Peyer's patch (tissue), 4 donors: Measurements from ENCODE around the gene ID4.

ENCODE experiments used
- POLR2A ChIP-seq, 2 donors: fragments of 450-650 bp; IDR thresholded peaks; one replicate each; pipeline ENCODE4 v1.5.1; 2017; ENCODE audit warnings: antibody characterized with exemption in 2 of 2, mild to moderate bottlenecking in 2 of 2, moderate library complexity in 2 of 2
- TF ChIP-seq, protein P1 (sequence below), 6 experiments: fragments of 450-650 bp in 4 of 6; fragments of 200-600 bp in 2 of 6; sonication (generic) in 1 of 6; IDR thresholded peaks; one replicate each; pipeline ENCODE4 v1.5.1; 2017 to 2019; ENCODE audit warnings: antibody characterized with exemption in 6 of 6, mild to moderate bottlenecking in 3 of 6, moderate library complexity in 1 of 6

DNA sequence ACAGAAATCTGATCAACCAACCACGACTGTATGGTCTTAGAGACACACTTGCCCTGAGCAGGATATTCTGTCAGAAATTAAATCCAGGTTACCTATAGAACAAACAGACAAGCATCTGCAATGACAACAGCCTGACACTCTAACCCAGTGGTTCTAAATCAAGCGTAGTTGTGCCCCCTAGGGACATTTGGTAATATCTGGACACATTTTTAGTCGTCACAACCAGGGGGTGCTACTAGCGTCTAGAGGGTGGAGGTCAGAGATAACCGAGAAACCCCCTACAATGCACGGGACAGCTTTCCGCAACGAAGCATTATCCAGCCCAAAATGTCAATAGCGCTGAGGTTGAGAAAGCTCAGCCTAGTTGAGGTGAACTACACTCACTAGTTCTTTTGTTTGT is 32.3 kb downstream of the ID4 start:
- TF ChIP-seq, protein P1, sequence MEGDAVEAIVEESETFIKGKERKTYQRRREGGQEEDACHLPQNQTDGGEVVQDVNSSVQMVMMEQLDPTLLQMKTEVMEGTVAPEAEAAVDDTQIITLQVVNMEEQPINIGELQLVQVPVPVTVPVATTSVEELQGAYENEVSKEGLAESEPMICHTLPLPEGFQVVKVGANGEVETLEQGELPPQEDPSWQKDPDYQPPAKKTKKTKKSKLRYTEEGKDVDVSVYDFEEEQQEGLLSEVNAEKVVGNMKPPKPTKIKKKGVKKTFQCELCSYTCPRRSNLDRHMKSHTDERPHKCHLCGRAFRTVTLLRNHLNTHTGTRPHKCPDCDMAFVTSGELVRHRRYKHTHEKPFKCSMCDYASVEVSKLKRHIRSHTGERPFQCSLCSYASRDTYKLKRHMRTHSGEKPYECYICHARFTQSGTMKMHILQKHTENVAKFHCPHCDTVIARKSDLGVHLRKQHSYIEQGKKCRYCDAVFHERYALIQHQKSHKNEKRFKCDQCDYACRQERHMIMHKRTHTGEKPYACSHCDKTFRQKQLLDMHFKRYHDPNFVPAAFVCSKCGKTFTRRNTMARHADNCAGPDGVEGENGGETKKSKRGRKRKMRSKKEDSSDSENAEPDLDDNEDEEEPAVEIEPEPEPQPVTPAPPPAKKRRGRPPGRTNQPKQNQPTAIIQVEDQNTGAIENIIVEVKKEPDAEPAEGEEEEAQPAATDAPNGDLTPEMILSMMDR (IDR thresholded peaks at IDR 0.05), result no peak
- no peak for TF ChIP-seq POLR2A (IDR thresholded peaks at IDR 0.05)
